AG04449 (cell line): ENCODE measurements around the gene SLIT3.

Source experiments
- CTCF ChIA-PET: fragments of 350-600 bp; formaldehyde crosslinking; extraction: SDS; loops from one replicate; lab custom pipeline; 2021; ENCODE audit warnings: antibody characterized with exemption; lab: Yijun Ruan, JAX
- POLR2A ChIA-PET: fragments of 400-600, 350-600 bp; formaldehyde crosslinking; extraction: SDS; loops from one replicate; lab custom pipeline; 2020; ENCODE audit warnings: antibody characterized with exemption, inconsistent platforms; lab: Yijun Ruan, JAX
- DNase-seq: peaks from one replicate; pipeline ENCODE4 v3.0.0-alpha.2; 2010; ENCODE audit warnings: low read depth, low spot score
- H3K4me3 ChIP-seq: 2 replicates; pipeline ENCODE4 v1.5.1; 2011; ENCODE audit warnings: low read depth, mild to moderate bottlenecking, control low read depth, low read length
- TF ChIP-seq, protein P1 (sequence below): IDR thresholded peaks from one replicate; pipeline ENCODE4 v1.5.1; 2011; ENCODE audit warnings: mild to moderate bottlenecking, moderate library complexity, low read length, control low read depth, inconsistent platforms; ENCODE audit not compliant: insufficient read depth; ENCODE audit errors: missing control alignments

The SLIT3 gene

DNA sequence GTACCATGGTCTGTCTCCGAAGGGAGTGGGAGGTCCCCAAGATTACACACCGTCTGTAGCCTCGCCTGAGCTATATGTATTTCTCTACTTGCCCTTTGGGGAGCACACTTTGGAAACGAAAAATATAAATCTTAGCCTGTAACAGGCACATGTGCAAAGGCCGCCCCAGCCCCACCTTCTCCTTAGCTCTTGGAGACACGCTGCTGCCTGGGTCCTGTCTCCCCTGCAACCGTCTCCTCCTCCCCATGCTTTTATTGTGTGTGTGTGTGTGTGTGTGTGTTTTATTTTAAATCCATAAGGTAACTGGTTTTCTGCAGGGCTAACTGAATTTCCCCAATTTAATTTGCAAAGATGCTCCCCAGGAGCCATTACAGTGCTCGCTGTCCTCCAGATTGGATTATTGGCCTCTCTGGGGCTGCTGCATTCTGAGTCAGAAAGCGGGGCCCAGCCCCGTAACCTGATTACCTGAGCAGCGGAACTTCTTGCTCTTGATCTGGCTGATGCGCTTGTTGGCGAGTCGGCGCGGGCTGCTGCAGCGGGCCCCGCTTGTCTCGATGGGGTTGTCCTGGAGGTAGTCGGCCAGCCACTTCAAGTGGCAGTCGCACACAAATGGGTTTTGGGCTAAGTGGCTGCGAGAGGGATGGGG is 528.5 kb downstream of the SLIT3 start:
- H3K4me3 ChIP-seq: no peak overlapping the region
- CTCF ChIA-PET: interaction anchor here (1.3 kb wide), 2 partner anchors 8 to 12 kb away, joined by 4 to 6 read pairs; no protein-coding TSS in a partner anchor
- DNase-seq: no peak
- POLR2A ChIA-PET: no interaction called here
- TF ChIP-seq, protein P1, sequence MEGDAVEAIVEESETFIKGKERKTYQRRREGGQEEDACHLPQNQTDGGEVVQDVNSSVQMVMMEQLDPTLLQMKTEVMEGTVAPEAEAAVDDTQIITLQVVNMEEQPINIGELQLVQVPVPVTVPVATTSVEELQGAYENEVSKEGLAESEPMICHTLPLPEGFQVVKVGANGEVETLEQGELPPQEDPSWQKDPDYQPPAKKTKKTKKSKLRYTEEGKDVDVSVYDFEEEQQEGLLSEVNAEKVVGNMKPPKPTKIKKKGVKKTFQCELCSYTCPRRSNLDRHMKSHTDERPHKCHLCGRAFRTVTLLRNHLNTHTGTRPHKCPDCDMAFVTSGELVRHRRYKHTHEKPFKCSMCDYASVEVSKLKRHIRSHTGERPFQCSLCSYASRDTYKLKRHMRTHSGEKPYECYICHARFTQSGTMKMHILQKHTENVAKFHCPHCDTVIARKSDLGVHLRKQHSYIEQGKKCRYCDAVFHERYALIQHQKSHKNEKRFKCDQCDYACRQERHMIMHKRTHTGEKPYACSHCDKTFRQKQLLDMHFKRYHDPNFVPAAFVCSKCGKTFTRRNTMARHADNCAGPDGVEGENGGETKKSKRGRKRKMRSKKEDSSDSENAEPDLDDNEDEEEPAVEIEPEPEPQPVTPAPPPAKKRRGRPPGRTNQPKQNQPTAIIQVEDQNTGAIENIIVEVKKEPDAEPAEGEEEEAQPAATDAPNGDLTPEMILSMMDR: no peak

DNA sequence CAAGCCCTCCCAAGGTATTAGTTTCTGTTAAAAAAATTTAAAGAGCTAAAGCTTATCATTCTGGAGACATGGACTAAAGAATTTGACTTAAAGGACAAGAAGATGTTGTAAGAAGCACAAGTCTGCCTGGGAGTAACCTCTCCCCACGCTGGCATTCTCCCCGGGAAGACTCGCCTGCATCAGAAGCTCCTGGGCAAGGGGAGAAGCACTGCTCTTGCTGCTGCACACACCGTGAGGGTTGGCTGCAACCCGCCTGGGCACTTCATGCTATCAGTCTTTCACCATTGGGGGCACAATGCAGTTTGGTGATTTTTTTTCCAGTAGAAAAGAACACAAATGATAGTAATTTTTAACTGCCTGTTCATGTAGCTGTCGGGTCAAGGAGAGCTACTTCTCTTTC is 529.3 kb downstream of the SLIT3 start:
- H3K4me3 ChIP-seq: no peak overlapping the region
- ChIA-PET CTCF (interaction anchor here (1.3 kb wide), 2 partner anchors 9 to 12 kb away, joined by 4 to 6 read pairs; no protein-coding TSS in a partner anchor), POLR2A (no interaction called here)
- no peak for DNase-seq
- TF ChIP-seq, protein P1: no peak

DNA sequence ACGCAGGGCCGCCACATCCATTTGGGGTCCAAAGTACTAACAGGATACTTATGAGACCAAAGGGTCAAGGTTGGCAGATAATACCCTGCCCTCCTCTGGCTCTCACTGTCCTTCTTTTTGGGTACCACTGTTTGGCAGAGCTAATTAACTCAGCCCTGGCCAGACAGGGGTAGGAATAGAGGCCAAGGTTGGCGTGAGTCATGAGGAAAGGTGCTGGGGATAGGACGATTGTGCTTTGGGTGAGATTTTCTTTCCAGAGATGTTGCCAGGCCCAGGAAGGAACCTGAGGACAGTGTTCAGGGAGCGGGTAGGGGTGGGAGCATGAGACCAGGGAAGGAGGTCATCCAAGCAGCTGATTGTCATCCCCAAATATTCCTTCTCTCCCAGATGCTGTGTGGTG is 529.9 kb downstream of the SLIT3 start:
- ChIA-PET CTCF (interaction anchor here (1.3 kb wide), 1 partner anchor 10 kb away, joined by 6 read pairs; no protein-coding TSS in a partner anchor), POLR2A (no interaction called here)
- TF ChIP-seq, protein P1: no peak
- DNase-seq: no peak
- no peak overlapping the region for H3K4me3 ChIP-seq

DNA sequence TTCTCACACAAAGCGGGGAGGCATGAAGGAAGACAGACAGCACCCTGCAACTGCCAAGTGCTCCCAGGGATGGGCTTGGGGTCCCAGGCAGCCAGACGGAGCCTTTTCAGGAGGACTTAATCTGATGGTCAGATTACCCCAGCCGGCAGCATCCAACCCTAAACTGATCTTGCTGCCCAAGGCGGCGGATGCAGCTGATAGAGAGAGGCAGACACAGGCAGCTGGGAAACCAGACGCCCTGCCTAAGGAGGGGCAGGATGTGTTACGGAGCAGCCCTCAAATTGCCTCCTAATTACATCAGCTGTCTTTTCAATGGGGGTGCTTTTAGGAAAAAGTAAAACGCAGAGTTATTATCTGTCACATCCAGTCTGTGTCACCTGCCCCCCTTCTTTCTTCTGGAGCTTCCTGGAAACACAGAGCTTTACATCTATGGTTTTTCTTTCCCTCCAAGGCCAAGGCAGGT is 530.9 kb downstream of the SLIT3 start:
- no peak for DNase-seq
- TF ChIP-seq, protein P1: no peak
- no peak overlapping the region for H3K4me3 ChIP-seq
- CTCF ChIA-PET: no interaction called here
- POLR2A ChIA-PET: no interaction called here

DNA sequence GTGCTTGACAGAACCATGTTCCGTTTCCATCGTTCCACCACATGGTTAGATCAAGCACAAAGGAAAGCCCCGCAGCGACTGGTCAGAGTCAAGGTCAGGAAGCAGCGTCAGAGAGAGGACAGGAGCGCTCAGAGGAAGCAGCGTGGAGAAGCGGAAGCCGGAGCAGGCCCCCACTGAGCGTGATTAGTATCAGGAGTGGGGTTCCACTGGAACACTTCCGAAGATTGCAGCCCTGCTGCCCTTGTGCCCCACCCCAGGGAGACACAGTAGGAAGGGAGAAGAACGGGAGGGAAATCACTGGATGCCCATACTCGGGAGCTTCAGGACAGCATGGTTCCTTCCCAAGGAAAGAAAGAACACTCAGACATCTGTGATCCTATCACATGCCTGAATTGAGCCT is 532.8 kb downstream of the SLIT3 start:
- TF ChIP-seq, protein P1: no peak
- ChIA-PET CTCF (no interaction called here), POLR2A (no interaction called here)
- no peak overlapping the region for H3K4me3 ChIP-seq
- no peak for DNase-seq

DNA sequence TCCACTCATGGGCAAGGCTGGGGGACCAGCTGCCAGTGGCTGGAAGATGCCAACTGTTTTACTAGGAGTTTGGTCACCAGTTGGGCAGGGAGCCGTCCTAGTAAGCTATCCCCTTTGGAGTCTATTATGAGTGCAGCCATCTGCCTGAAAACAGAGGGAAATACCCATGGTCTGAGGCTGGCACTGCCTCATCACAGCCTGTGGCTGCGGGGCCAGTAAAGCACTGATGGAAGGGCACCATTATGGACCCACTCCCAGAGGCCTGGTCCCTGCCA is 534.6 kb downstream of the SLIT3 start:
- DNase-seq: no peak
- CTCF ChIA-PET: no interaction called here
- TF ChIP-seq, protein P1: no peak
- H3K4me3 ChIP-seq: no peak overlapping the region
- POLR2A ChIA-PET: no interaction called here
